Heart left ventricle (tissue), 13 donors: ENCODE data around the gene SUSD4.

Source experiments
- CTCF ChIP-seq, 12 donors: fragments of 200-600 bp; sonication (generic) in 4 of 12; IDR thresholded peaks; one replicate each; pipeline versions ENCODE4 v1.5.0 to v1.8.0; 2018 to 2022; ENCODE audit warnings: antibody characterized with exemption in 12 of 12, mild to moderate bottlenecking in 5 of 12
- POLR2A ChIP-seq, 2 donors: fragments of 450-650 bp; IDR thresholded peaks; one replicate each; pipeline ENCODE4 v1.6.1; 2017; ENCODE audit warnings: antibody characterized with exemption in 2 of 2, mild to moderate bottlenecking in 2 of 2, moderate library complexity in 2 of 2
- donor health status: ischemic (EF 13 %, LVEDD 7.1; RV severe dilation, severe dysfunction).
- donor health status: DM: no; HTN: yes; CAD: no.
- donor health status: DM: no; HTN: no; CAD: no.
- donor health status: ischemic (EF 25% LVEDD 6.9; RV normal size, moderate dysfunction).
- donor health status: ischemic (EF 25% LVEDD 5.7; RV mildly dilated, moderate dysfunction).
- donor health status: ischemic (EF 35%, LVEDD 5.7; RV mildly dilated, moderate dysfunction).
- donor health status: nonischemic (EF 11% LVEDD 7.7; RV severe dilation, severe dysfunction).
- donor health status: DM: yes; HTN: yes; CAD: no.
- donor health status: PGD.
- donor health status: ischemic (EF 29% LVEDD 5.4; RV normal size, mild dysfunction).
- donor health status: nonischemic (EF 23%, LVEDD 6.1; RV moderate dilation, normal function).

DNA sequence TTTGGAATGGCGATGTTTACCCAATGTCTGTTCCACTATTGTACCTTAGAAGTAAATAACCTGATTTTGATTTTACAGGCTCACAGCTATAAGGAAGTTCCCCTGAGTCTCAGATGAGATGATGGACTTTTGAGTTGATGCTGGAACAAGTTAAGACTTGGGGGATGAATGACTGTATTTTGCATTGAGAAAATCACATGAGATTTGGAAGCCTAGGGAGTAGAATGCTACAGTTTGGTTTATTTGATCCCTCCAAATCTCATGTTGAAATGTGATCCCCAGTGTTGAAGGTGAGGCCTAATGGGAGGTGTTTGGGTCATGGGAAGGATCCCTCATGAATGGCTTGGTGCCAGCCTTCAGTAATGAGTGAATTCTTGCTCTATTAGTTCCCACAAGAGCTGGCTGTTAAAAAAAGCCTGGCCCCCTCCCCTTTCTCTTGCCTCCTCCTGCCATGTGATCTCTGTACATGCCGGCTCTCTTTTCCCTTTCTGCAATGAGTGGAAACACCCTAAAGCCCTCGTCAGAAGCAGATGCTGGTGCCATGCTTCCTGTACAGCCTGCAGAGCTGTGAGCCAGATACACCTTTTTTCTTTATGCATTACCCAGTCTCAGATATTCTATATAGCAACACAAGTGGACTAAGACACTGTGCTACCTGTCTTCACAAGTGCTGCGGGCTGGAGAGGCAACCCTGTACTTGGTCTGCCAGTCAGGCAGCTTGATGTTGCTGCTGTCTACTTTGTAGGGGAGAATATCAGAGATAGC lies 143.9 kb downstream of the SUSD4 start:
- TF ChIP-seq CTCF (IDR thresholded peaks at IDR 0.05) (no peak), POLR2A (IDR thresholded peaks at IDR 0.05) (no peak)
